ENCODE results near the gene DEFB127. TPM values are rescaled to one million over a fixed set of nuclear protein-coding genes. Genes with fewer than 3 reads are reported as not detected.

DEFB127 gene
- not detected in 2 replicates for total RNA-seq (2014; rRNA removed; shearing (Covaris generic))

GRCh38 chr20:157154-157553 is at the start of gene DEFB127:
DEFB127 (plus strand) TSS chr20:157454; CDS start chr20:157545, 91 bp downstream.

GRCh38 chr20:142290-142689 is 15.0 kb upstream of the DEFB127 start, which contains the start of gene DEFB126:
DEFB126 (plus strand) TSS chr20:142590; CDS start chr20:142629, 39 bp downstream.

GRCh38 chr20:189611-190010 is 32.4 kb downstream of the DEFB127 start, which contains the start of gene DEFB128:
DEFB128 (minus strand) TSS chr20:189711; CDS start chr20:189623, 88 bp downstream.

Other genes starting within 250 kb of the DEFB127 start
- not detected in 2 replicates for gene DEFB125, start 69.8 kb upstream of the DEFB127 start, total RNA-seq (2014; rRNA removed; shearing (Covaris generic))
- gene DEFB126, start 14.9 kb upstream of the DEFB127 start, total RNA-seq (2014; rRNA removed; shearing (Covaris generic)), result not detected in 2 replicates
- not detected in 2 replicates for gene DEFB128, start 32.3 kb downstream of the DEFB127 start, total RNA-seq (2014; rRNA removed; shearing (Covaris generic))
- gene DEFB129, start 69.8 kb downstream of the DEFB127 start, total RNA-seq (2014; rRNA removed; shearing (Covaris generic)), result not detected in 2 replicates
- not detected in 2 replicates for gene DEFB132, start 100.3 kb downstream of the DEFB127 start, total RNA-seq (2014; rRNA removed; shearing (Covaris generic))
- 1.1 and 1.9 TPM in 2 replicates for gene C20orf96, start 133.3 kb downstream of the DEFB127 start, total RNA-seq (2014; rRNA removed; shearing (Covaris generic))
- 28.0 and 28.7 TPM in 2 replicates for gene ZCCHC3, start 140.1 kb downstream of the DEFB127 start, total RNA-seq (2014; rRNA removed; shearing (Covaris generic))
- 6.9 and 7.7 TPM in 2 replicates for gene SOX12, start 168.1 kb downstream of the DEFB127 start, total RNA-seq (2014; rRNA removed; shearing (Covaris generic))
- gene NRSN2, start 189.7 kb downstream of the DEFB127 start, total RNA-seq (2014; rRNA removed; shearing (Covaris generic)), result 60.3 and 73.3 TPM in 2 replicates
- gene TRIB3, start 223.3 kb downstream of the DEFB127 start, total RNA-seq (2014; rRNA removed; shearing (Covaris generic)), result 290 and 400 TPM in 2 replicates